ENCODE measurements around the gene ATAD1. TPM values are rescaled to one million over a fixed set of nuclear protein-coding genes. Genes with fewer than 3 reads are reported as not detected.

Gene ATAD1
- polyA plus RNA-seq, 3 donors: 6.3 to 13.2 (median 10.2) TPM

GRCh38 chr10:87844837-87845623 lies 27.0 kb upstream of the ATAD1 start:
- no peak overlapping the region for H2AFZ ChIP-seq (ENCODE audit: insufficient read depth, low read depth, low read length, poor library complexity, severe bottlenecking)
- H3K36me3 ChIP-seq (replicated peaks in 1 of 2; ENCODE audit: control insufficient read depth in 1 of 2, insufficient read depth in 2 of 2, low read length in 2 of 2): no peaks in the 10 kb centered on the region
- H3K4me3 ChIP-seq (replicated peaks in 1 of 3; ENCODE audit: low read depth in 2 of 3, low read length in 3 of 3): no peak overlapping the region
- H3K27me3 ChIP-seq (ENCODE audit: control insufficient read depth in 2 of 2, insufficient read depth in 2 of 2, low read length in 2 of 2): no peaks in the 10 kb centered on the region
- no peak overlapping the region for H3K4me2 ChIP-seq (replicated peaks; ENCODE audit: extremely low read depth, low read length, poor library complexity, severe bottlenecking)
- H3K27ac ChIP-seq (ENCODE audit: low read depth in 1 of 2, low read length in 2 of 2): no peak overlapping the region
- TF ChIP-seq, protein P1, sequence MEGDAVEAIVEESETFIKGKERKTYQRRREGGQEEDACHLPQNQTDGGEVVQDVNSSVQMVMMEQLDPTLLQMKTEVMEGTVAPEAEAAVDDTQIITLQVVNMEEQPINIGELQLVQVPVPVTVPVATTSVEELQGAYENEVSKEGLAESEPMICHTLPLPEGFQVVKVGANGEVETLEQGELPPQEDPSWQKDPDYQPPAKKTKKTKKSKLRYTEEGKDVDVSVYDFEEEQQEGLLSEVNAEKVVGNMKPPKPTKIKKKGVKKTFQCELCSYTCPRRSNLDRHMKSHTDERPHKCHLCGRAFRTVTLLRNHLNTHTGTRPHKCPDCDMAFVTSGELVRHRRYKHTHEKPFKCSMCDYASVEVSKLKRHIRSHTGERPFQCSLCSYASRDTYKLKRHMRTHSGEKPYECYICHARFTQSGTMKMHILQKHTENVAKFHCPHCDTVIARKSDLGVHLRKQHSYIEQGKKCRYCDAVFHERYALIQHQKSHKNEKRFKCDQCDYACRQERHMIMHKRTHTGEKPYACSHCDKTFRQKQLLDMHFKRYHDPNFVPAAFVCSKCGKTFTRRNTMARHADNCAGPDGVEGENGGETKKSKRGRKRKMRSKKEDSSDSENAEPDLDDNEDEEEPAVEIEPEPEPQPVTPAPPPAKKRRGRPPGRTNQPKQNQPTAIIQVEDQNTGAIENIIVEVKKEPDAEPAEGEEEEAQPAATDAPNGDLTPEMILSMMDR (IDR thresholded peaks at IDR 0.05): no peak
- H3K9me3 Mint-ChIP-seq: no peaks in the 10 kb centered on the region
- no peak overlapping the region for H3K27ac Mint-ChIP-seq
- DNase-seq: peak in 1 of 3 donors; percentile 29
- H3K4me3 Mint-ChIP-seq: no peak overlapping the region
- no peaks in the 10 kb centered on the region for H3K36me3 Mint-ChIP-seq
- H3K9me3 ChIP-seq (replicated peaks in 1 of 2; ENCODE audit: control insufficient read depth in 1 of 2, insufficient read depth in 1 of 2, low read length in 2 of 2): no peaks in the 10 kb centered on the region
- H3K79me2 ChIP-seq (ENCODE audit: insufficient read depth, low read length): no peaks in the 10 kb centered on the region
- peaks cover 0 to 1% (median 0%) of the 10 kb centered on the region in 3 donors for H3K27me3 Mint-ChIP-seq (ENCODE audit: low read depth in 3 of 3)
- no CpG with 5 or more reads among the region's 1 CpG for WGBS (ENCODE audit: insufficient coverage)
- no peaks in the 10 kb centered on the region for H3K4me1 ChIP-seq (ENCODE audit: control insufficient read depth in 1 of 2, insufficient read depth in 2 of 2, low read length in 2 of 2)
- no peak overlapping the region for H3K9ac ChIP-seq (ENCODE audit: insufficient read depth, low read length, poor library complexity, severe bottlenecking)
- H4K20me1 ChIP-seq (ENCODE audit: insufficient read depth, low read length): no peaks in the 10 kb centered on the region
- intact Hi-C loops (cut with micrococcal nuclease): no loop called here
- peaks cover 4% of the 10 kb centered on the region for H3K4me1 Mint-ChIP-seq

DNA sequence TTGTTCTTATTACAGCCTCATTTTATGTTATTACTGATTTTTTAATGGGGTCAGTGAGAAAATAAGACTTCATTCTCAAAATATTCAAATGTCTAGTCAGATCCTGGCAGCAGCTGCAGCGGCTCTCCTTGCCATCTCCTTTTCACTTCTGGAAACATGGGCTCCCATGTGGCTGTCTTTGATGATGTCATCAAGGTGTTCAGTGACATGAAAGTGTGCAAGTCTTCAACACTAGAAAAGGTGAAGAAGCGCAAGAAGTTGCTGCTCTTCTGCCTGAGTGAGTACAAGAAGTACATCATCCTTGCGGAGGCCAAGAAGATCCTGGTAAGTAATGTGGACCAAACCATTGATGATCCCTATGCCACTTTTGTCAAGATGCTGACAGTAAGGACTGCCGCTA lies 25.7 kb upstream of the ATAD1 start:
- no peak overlapping the region for H3K27ac Mint-ChIP-seq

More for the DNA sequence above, 25.7 kb upstream of the ATAD1 start:
- Mint-ChIP-seq H3K4me3 (no peak overlapping the region), H3K4me1 (peaks cover 4% of the 10 kb centered on the region), H3K27me3 (ENCODE audit: low read depth in 3 of 3) (peaks cover 0 to 1% (median 0%) of the 10 kb centered on the region in 3 donors), H3K36me3 (no peaks in the 10 kb centered on the region), H3K9me3 (no peaks in the 10 kb centered on the region)
- TF ChIP-seq, protein P1 (IDR thresholded peaks at IDR 0.05): no peak
- Histone ChIP-seq H3K4me3 (replicated peaks in 1 of 3; ENCODE audit: low read depth in 2 of 3, low read length in 3 of 3) (no peak overlapping the region), H3K79me2 (ENCODE audit: insufficient read depth, low read length) (no peaks in the 10 kb centered on the region), H3K4me2 (replicated peaks; ENCODE audit: extremely low read depth, low read length, poor library complexity, severe bottlenecking) (no peak overlapping the region), H3K9me3 (replicated peaks in 1 of 2; ENCODE audit: control insufficient read depth in 1 of 2, insufficient read depth in 1 of 2, low read length in 2 of 2) (no peaks in the 10 kb centered on the region), H3K27me3 (ENCODE audit: control insufficient read depth in 2 of 2, insufficient read depth in 2 of 2, low read length in 2 of 2) (no peaks in the 10 kb centered on the region), H3K9ac (ENCODE audit: insufficient read depth, low read length, poor library complexity, severe bottlenecking) (no peak overlapping the region), H2AFZ (ENCODE audit: insufficient read depth, low read depth, low read length, poor library complexity, severe bottlenecking) (no peak overlapping the region), H3K4me1 (ENCODE audit: control insufficient read depth in 1 of 2, insufficient read depth in 2 of 2, low read length in 2 of 2) (no peaks in the 10 kb centered on the region), H4K20me1 (ENCODE audit: insufficient read depth, low read length) (no peaks in the 10 kb centered on the region), H3K36me3 (replicated peaks in 1 of 2; ENCODE audit: control insufficient read depth in 1 of 2, insufficient read depth in 2 of 2, low read length in 2 of 2) (no peaks in the 10 kb centered on the region), H3K27ac (ENCODE audit: low read depth in 1 of 2, low read length in 2 of 2) (no peak overlapping the region)
- intact Hi-C loops (cut with micrococcal nuclease): no loop called here
- 100% methylated on average over 3 of the region's 4 CpGs for WGBS (ENCODE audit: insufficient coverage)
- DNase-seq: no peak

All from CD14-positive monocyte (primary cell).